ENCODE data around the gene CD82.
"Not testable (repeated sequence)": the region's sequence is repeated elsewhere in the genome, so short reads cannot be mapped to it uniquely, and the experiment has no call there.

The CD82 gene

GRCh38 chr11:44657836-44658505 is 92.5 kb downstream of the CD82 start:
- intact Hi-C loops (cut with micrococcal nuclease) = no loop called here
- H3K4me3 Mint-ChIP-seq = no peak overlapping the region

GRCh38 chr11:44658506-44658850 is 93.0 kb downstream of the CD82 start:
- Mint-ChIP-seq H3K27me3 (peaks cover 6% of the 10 kb centered on the region), H3K4me1 (ENCODE audit: low read depth) (no peaks in the 10 kb centered on the region), H3K27ac (no peak overlapping the region), H3K36me3 (ENCODE audit: low read depth) (no peaks in the 10 kb centered on the region), H3K4me3 (no peak overlapping the region), H3K9me3 (no peaks in the 10 kb centered on the region)
- intact Hi-C loops (cut with micrococcal nuclease) = no loop called here

More at GRCh38 chr11:44657836-44658505, 92.5 kb downstream of the CD82 start:
- peaks cover 8% of the 10 kb centered on the region for H3K27me3 Mint-ChIP-seq
- no peaks in the 10 kb centered on the region for H3K9me3 Mint-ChIP-seq
- no peaks in the 10 kb centered on the region for H3K4me1 Mint-ChIP-seq (ENCODE audit: low read depth)
- no peak overlapping the region for H3K27ac Mint-ChIP-seq
- H3K36me3 Mint-ChIP-seq (ENCODE audit: low read depth) = no peaks in the 10 kb centered on the region

- H3K27me3 Mint-ChIP-seq = peaks cover 6% of the 10 kb centered on the region
Observed at GRCh38 chr11:44659641-44660040, 94.2 kb downstream of the CD82 start.

GRCh38 chr11:44660535-44660934 is 95.1 kb downstream of the CD82 start:
- intact Hi-C loops (cut with micrococcal nuclease); H3K9me3 Mint-ChIP-seq; H3K36me3 Mint-ChIP-seq (ENCODE audit: low read depth); H3K4me3 Mint-ChIP-seq; H3K4me1 Mint-ChIP-seq (ENCODE audit: low read depth); H3K27me3 Mint-ChIP-seq; H3K27ac Mint-ChIP-seq: not testable (repeated sequence)

More at GRCh38 chr11:44659641-44660040, 94.2 kb downstream of the CD82 start:
- Mint-ChIP-seq H3K36me3 (ENCODE audit: low read depth) (no peaks in the 10 kb centered on the region), H3K4me1 (ENCODE audit: low read depth) (no peaks in the 10 kb centered on the region), H3K4me3 (no peak overlapping the region), H3K9me3 (no peaks in the 10 kb centered on the region), H3K27ac (no peak overlapping the region)
- intact Hi-C loops (cut with micrococcal nuclease) = no loop called here

- peaks cover 10% of the 10 kb centered on the region for H3K27me3 Mint-ChIP-seq
- intact Hi-C loops (cut with micrococcal nuclease) = no loop called here
- H3K9me3 Mint-ChIP-seq = no peaks in the 10 kb centered on the region
- H3K27ac Mint-ChIP-seq = no peak overlapping the region
- no peaks in the 10 kb centered on the region for H3K4me1 Mint-ChIP-seq (ENCODE audit: low read depth)
- H3K36me3 Mint-ChIP-seq (ENCODE audit: low read depth) = no peaks in the 10 kb centered on the region
- no peak overlapping the region for H3K4me3 Mint-ChIP-seq
Observed at GRCh38 chr11:44661311-44661717, 95.9 kb downstream of the CD82 start.
